ENCODE data around the gene TRDN.

GRCh38 chr6:123515715-123516114, 121.0 kb downstream of the TRDN start:
- TF ChIP-seq EZH2 (IDR thresholded peaks at IDR 0.05; ENCODE audit: borderline replicate concordance, low read length): no peak
- TF ChIP-seq, protein P1, sequence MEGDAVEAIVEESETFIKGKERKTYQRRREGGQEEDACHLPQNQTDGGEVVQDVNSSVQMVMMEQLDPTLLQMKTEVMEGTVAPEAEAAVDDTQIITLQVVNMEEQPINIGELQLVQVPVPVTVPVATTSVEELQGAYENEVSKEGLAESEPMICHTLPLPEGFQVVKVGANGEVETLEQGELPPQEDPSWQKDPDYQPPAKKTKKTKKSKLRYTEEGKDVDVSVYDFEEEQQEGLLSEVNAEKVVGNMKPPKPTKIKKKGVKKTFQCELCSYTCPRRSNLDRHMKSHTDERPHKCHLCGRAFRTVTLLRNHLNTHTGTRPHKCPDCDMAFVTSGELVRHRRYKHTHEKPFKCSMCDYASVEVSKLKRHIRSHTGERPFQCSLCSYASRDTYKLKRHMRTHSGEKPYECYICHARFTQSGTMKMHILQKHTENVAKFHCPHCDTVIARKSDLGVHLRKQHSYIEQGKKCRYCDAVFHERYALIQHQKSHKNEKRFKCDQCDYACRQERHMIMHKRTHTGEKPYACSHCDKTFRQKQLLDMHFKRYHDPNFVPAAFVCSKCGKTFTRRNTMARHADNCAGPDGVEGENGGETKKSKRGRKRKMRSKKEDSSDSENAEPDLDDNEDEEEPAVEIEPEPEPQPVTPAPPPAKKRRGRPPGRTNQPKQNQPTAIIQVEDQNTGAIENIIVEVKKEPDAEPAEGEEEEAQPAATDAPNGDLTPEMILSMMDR (conservative IDR thresholded peaks at IDR 0.05 in 1 of 2, IDR thresholded peaks at IDR 0.05 in 1 of 2; ENCODE audit: extremely low read depth in 1 of 2, insufficient read depth in 1 of 2, low read depth in 1 of 2, low read length in 2 of 2): no peak

Data from mammary epithelial cell (primary cell).